Stimulated activated CD8-positive, alpha-beta memory T cell treated with anti-CD3 and anti-CD28 coated beads, Interleukin-4, amount 100 ng/mL, for 4 hours (primary cell): ENCODE results near the gene AGRP.

Experiments
- DNase-seq, 2 donors: peaks; one replicate each; pipeline ENCODE4 v3.0.0-alpha.2; 2020; ENCODE audit warnings: low read depth in 2 of 2, low spot score in 1 of 2

Gene AGRP

DNA sequence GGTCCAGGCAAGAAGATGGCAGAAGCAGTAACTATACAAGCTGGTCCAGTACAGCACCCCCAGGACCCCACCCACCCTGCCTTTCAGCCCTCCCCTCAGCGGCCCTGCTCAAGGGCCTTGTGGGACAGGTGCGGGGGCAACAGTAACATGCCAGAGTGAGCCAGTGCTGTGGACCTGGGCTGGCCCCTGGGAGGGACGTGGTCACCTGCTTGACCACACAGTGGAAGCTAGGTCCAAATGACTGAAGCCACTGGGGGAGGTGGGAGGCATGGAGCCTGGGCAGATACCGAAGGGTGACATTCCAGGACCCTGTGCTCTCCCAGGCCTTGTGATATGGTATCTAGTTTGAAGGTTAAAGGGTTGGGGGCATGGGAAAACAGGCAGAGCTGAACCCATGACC is 19.7 kb downstream of the AGRP start:
- DNase-seq: no peak

- no peak for DNase-seq
Measured at GRCh38 chr16:67463059-67463458, 20.3 kb downstream of the AGRP start.

DNA sequence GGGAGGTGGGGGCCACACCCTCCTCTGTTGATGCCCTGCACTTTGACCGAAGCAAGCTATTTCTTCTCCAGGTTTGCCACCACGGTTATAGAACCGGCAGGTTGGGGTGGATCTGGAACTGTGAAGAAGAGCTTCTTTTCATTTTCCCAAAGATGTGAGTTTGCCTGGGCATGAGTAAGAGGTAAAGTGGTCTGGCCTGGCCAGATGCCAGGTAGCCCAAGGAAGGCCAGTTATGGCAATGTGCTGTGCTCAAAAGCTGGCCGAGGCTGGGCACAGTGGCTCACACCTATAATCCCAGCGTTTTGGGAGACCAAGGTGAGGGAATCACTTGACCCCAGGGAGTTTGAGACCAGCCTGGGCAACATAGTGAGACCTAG is 21.1 kb downstream of the AGRP start:
- no peak for DNase-seq

- no peak for DNase-seq
Measured at GRCh38 chr16:67461600-67462278, 21.6 kb downstream of the AGRP start.

- no peak for DNase-seq
Measured at GRCh38 chr16:67460961-67461360, 22.4 kb downstream of the AGRP start.

DNA sequence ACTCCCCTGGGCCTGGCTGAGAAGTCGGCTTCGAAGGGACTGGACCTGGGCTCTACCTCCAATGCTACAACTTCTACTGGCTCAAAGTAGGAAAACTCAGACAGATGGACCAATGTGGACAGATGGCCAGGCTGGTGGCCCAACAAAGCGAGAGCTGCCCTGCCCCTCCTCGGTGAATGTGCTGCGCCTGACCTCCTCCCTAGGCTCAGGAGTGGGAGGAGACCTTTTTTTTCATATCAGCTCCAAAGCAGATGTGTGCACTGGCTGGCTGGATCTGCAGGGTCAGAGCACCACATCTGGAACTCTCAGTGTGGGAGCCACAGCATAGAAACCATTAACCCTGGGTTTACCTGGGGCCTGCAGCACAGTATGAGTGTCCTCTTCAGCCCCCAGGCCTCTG is 23.2 kb downstream of the AGRP start:
- DNase-seq: no peak

DNA sequence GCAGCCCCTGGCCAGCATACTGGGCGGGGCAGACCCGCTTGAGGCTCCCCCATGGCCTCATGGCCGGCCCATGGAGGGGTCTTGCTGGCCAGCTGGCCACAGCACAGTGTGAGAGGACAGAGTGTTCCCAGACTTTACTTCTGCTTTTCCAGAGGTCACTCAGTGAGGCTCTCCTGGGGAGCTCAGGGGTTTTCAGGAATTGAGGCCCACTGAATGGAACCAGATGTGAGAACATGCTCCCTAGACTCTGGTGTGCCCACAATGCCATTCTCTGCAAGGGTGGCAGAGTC is 23.5 kb downstream of the AGRP start:
- no peak for DNase-seq

GRCh38 chr16:67459066-67459860 is 24.1 kb downstream of the AGRP start:
- DNase-seq: no peak

DNA sequence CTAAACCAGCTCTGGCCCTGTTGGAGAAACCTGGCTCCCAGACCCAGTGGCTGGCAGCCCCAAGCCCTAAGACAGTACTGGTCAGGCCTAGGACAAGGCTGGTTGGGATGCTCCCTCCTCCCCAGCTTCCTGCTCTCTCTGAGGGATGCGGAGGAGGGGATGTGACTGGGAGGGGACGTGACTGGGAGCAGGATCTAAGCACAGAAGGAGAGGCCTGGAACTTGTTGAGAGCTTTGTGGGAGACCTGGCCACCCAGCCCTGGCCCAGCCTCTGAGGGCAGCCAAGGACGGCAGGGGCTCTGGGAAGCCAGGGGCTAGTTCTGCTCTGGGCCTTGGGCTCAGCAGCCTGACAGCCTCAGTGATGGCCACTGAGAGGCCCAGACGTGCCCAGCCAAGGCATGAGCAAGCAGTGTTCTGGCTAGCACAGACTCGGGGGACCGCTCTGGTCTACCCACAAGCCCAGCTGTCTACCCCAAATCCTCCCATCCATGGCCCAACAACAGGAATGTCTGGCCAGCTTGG is 25.2 kb downstream of the AGRP start:
- no peak for DNase-seq

DNA sequence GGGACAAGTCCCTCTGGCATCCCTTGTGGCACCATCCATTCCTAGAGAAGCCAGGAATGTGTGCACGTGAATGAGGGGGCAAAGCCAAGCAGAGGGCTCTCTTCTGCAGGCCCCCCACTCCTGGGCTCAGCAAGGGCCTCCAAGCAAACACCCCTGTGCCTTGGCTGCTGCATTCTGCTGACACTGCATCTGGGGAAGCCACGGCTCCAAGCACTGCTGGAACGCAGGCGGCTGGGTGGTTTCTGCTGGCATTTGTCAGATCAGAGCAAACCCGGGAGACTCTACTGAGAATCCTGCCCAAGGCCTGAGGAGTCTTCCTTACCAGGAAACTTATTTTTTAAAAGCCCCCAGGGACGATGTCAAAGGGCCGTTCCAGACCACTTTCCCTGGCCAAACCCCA is 25.7 kb downstream of the AGRP start:
- no peak for DNase-seq

- no peak for DNase-seq
Measured at GRCh38 chr16:67456391-67457081, 26.8 kb downstream of the AGRP start.

DNA sequence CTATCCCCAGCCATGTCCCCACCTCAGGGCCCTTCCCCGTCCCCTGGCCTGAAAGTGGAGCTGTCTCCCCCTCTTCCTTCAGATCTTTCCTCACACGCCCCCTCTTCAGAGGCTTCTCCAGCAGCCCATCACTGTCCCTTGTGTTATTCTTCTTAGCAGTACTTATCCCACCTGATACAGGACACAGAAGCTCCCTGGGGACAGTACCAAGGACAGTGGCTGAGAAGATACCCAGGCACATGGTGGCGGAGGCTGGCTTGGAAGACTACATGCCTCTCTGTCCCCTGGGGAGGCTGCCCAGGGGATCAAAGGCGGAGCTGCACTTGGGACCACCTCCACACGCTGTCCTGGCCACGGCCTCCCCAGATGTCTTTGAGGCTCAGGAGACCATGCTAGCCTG is 28.5 kb downstream of the AGRP start:
- no peak for DNase-seq

- no peak for DNase-seq
Measured at GRCh38 chr16:67454104-67454503, 29.2 kb downstream of the AGRP start.

GRCh38 chr16:67451704-67452435 is 31.5 kb downstream of the AGRP start:
- no peak for DNase-seq

DNA sequence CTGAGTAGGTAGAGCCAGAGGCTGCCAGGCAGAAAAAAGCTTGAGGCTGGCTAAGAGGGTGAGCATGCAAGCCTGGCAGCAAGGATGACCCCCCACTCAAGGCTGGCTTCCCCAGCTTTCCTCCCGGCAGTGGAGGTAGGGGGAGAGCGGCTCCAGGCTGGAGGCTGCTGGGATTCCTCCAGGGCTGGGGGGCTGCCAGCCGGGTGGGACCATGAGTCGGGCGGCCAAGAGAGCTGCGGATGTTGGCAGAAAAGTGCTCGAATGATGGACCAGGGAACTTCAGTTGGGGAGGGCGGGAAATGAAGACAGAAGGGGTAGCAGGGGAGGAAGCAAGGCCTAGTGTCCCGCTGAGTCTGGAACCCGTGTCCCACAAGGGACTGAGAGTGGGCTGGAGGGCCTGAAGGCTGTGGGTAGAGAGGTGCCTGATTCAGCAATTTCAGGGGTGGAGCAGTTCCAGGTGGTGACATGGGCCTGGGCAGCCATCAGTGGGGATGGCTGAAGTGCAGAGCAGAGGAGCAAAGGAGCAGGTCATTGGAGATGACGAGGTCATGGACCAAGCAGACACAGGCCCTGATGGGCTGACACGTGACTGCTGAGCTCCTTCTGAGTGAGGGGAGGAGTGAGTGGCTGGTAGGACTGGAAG is 32.2 kb downstream of the AGRP start:
- DNase-seq: no peak

DNA sequence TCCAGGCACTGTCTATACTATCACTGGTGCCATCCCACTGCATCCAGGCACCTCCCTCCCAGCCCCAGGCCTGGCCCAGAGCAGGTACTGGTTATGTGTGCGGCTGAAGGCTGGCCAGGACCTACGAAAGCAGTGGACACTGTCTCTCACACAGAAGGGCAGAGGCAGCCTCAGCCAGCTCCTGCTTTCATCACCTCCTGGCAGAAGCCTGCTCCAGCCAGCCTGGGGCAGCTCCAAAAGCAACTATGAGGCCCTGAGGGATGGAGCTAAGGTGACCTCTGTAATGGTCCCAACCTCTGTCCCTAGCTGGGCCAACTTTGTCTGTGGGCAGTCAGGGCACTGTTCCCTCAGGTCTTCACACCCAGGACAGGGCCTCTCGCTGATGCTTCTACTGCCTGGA is 33.6 kb downstream of the AGRP start:
- no peak for DNase-seq

DNA sequence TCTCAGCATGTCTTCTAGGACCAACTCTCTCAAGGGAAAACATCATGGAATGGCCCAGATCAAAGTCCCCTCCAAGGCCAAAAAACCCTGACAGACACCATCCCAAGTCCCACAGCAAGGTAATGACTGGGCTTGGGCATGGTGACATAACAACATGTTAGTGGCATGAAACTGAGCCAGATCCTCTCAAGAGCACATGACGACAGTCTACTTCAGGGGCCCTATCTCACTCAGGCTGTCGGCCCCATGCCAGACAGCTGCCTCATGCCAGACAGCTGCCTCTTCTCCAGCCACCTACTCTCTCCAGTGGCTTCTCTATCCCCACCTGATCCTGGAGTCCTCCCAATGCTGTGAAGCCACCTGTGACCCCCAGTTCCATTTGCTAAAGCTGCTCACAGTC is 34.0 kb downstream of the AGRP start:
- no peak for DNase-seq

DNA sequence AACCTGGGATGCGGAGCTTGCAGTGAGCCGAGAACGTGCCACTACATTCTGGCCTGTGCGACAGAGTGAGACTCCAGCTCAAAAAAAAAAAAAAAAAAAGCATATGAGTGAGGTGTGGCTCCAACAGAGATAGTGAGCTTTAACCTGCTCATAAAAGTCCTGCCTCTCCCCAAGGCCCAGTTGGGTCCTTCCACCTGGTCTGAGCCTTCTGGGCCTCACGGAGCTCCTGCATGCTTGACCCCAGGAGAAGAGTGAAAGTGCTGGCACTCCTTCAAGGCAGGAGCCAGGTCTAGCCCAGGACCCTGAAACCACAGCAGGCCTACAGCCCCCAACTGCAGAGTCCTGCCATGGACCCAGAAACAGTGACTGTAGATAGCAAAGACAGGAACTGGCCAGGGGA is 34.8 kb downstream of the AGRP start:
- DNase-seq: no peak

DNA sequence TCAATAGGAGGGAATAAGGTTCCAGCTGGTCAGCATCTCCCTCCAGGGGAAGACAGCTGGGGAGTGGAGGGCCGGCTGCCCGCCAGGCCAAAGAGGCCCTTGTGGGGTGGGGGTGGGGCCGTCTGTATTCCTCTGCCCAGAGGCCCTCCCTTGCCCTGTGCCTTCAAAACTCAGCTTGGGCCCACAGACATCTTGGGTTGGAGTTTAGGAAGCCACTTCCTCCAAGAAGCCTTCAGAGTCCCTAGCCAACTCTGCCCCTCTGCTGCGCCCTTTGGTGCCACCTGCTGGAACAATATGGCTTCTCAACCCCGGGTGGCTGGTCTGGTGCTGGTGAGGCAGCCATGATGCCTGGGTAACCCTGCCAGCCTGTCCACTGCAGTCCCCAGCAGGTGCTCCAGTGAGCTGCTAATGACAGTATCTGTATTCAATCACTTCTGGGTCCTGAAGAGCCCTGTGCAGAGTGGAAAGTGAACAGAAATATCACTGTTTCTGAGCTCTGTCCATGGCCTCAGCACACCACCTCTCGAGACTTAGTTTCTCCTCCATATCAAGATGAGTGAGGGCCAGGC is 35.8 kb downstream of the AGRP start:
- DNase-seq: peak in 1 of 2 donors; percentile 10

GRCh38 chr16:67446968-67447507 is 36.3 kb downstream of the AGRP start:
- no peak for DNase-seq
